Raji (cell line): ENCODE results near the gene PKD1L1.

ENCODE experiments used
- POLR2A ChIP-seq: IDR thresholded peaks from 2 replicates; pipeline ENCODE4 v1.6.1; 2011; ENCODE audit warnings: low read depth, low read length, control low read depth; ENCODE audit not compliant: insufficient read depth

PKD1L1 gene

GRCh38 chr7:47943676-47944474, 4.4 kb downstream of the PKD1L1 start:
- TF ChIP-seq POLR2A, result no peak

DNA sequence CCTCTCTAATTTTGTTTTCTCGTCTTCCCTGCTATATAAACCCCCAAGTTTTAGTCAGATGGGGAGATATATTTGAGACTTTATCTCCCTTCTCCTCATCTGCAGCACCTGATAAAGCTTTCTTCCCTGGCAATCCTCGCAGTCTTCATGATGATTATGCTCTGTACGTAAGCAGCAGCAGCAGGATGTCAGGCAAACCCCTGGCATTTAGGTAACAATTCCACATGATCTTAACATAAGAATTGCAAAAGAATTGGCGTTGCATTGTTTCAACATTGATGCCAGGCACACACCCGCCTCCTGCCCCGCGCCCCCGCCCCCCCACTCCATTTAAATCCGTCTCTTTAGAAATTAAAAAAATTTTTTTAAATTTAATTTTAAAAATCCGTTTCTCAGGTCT, 6.1 kb downstream of the PKD1L1 start:
- no peak for TF ChIP-seq POLR2A

DNA sequence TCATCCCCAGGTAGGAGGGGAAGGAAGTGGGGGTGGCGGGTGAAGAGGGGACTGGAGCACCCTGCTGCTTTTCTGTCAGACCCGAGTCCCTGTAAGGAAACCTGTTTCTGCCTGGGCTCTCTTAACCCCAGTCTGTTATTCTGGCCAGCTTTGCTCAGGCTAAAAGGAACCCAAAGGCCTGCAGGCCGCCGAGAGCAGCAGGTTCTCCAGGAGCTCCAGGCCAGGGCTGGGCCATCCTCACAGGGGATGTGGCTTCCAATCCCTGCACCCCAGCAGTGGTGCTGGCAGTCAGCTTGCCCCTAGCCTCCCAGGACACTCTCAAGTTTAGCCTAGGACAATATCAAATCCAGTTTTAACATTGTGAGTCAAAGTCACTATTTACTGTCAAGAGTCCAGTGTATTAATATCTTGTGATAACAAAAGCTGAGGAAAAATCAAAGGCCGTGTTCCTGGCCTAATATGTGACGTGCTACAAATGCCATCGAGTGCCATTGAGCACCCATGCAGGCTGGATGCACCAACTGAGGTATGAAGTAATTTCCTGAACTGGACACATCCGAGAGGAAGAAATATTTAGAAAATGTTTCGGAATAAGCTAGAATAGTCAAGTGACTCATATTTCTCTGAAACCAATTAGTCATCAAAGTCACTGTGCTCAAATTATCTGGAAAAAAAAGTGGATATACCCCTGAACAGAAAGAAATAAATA, 7.0 kb downstream of the PKD1L1 start:
- no peak for TF ChIP-seq POLR2A

GRCh38 chr7:47940088-47941013, 7.9 kb downstream of the PKD1L1 start:
- TF ChIP-seq POLR2A, result no peak

GRCh38 chr7:47939425-47940036, 8.7 kb downstream of the PKD1L1 start:
- TF ChIP-seq POLR2A, result no peak

- TF ChIP-seq POLR2A, result no peak
Observed at GRCh38 chr7:47938574-47939165, 9.6 kb downstream of the PKD1L1 start.

GRCh38 chr7:47937711-47938573, 10.3 kb downstream of the PKD1L1 start:
- no peak for TF ChIP-seq POLR2A

DNA sequence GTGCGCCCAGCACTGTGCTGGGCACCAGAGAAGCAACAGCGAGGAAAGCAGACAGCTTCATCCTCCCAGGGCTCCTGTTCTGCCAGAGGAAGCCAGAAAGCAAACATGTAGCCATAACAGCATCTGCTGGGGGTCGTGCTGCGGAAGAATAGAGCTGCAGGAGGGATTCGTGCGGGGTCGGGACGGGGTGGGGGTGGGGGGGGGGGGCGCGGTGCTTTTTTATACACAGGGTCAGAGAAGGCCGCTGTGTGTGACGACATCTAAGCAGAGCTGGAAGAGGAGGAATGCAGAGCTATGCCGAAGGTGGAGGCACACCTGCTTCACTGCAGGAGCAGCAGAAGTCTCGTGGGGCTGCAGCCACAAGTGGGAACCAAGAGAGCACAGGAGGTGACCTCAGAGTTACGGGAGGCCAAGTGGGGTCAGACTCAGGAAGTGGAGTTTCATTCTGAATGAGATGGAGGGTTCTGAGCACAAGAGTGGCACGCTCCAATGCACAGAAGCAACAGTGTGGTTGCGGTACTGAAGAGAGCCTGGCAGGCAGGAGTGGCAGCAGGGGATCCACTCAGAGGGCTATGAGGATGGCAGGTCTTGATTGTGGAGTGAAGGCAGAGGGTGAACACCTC, 11.1 kb downstream of the PKD1L1 start:
- TF ChIP-seq POLR2A, result peak; percentile 43; the same call in 1 of the 2 replicates

- no peak for TF ChIP-seq POLR2A
Observed at GRCh38 chr7:47936323-47936722, 11.9 kb downstream of the PKD1L1 start.

DNA sequence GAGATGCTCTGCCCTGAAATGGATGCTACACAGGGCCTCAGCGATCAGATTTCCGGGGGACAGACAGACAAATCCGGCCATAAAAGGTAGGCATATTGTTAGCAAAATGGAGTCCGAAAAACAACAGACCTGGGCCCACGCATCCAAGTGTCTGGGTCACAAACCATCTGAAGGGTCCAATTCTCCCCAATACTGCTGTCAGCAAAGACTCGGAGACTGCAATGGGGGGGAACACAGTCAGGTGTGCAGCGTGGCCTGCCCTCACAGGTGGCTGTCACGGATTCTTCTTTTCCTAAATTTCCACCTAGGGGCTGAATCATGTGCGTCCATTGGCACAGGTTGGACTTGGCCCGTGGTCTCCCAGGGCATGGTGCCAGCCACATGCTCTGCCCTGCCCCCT, 12.9 kb downstream of the PKD1L1 start:
- TF ChIP-seq POLR2A, result no peak

- no peak for TF ChIP-seq POLR2A
Observed at GRCh38 chr7:47934831-47935230, 13.4 kb downstream of the PKD1L1 start.

DNA sequence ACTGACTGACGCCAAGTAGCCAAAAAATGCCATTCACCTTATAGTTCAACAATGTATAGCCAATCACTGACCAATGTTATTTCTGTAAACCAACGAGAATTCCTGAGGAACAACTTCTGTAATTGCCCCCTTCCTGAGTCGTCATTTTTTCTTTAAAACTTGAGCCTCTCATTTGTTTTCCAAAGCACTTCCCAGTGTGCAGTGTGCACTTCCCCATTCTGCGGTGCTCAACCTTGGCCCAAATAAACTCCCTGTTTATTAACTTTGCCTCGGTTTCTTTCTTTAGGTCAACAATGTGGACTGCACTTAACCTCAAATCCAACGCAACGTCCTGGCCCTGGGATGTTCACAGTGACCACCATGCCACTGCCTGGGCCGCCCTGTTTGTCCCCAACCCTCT, 15.1 kb downstream of the PKD1L1 start:
- TF ChIP-seq POLR2A, result no peak

DNA sequence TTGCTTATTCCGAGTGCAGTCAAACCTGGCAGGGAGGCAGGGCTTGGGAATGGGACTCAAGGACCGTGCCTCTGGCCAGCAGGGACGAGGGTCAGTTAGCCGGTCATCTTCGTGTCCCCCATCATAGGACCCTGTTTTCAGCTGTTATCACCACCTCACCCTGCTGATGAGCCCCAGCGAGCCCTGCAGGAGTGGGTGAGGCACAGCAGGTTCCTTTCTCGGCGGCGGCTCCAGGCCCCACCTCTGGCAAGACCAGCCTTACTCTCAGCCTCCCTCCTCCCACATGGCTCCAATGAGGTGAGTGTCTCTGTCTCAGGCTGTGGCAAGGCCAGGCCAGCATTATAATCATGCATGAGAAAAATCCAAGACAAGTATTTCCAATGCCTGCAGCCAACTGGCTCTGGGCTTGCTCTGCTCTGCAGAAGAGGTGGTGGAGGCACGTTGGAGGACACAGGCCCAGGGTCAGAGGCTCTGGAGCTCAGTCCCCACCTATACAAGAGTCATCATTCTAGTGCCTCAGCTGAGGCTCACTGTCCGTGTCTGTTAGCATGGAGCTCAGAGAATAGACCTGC, 15.7 kb downstream of the PKD1L1 start:
- TF ChIP-seq POLR2A, result no peak
